GM12878 (cell line): Measurements from ENCODE around the gene ZNF771. TPM values are rescaled to one million over a fixed set of nuclear protein-coding genes. Genes with fewer than 3 reads are reported as not detected.

Experiments
- ATAC-seq: fragments of 200-7000 bp; cut with Tn5 transposase; 3 replicates; pipeline ENCODE4 v1.9.1; 2020; ENCODE audit warnings: mild to moderate bottlenecking, moderate library complexity
- BruUV-seq: library from RNA; stranded (reverse); fragments of 400-500 nt; replicated peaks from 2 replicates; lab custom pipeline; 2021; lab: Mats Ljungman, UMichigan
- CTCF ChIA-PET: fragments of 300-600 bp; sonication (Branson Sonifier 250); formaldehyde crosslinking; extraction: SDS; loops from one replicate; lab custom pipeline; 2021; ENCODE audit warnings: inconsistent platforms; lab: Yijun Ruan, JAX
- POLR2A ChIA-PET: fragments of 350-600 bp; formaldehyde crosslinking; extraction: SDS; loops from one replicate; lab custom pipeline; 2021; ENCODE audit warnings: inconsistent platforms; lab: Charles Lee
- RAD21 ChIA-PET: fragments of 300-600 bp; sonication (Branson Sonifier 250); formaldehyde crosslinking; loops from one replicate; lab custom pipeline; 2023; ENCODE audit warnings: antibody characterized with exemption; ENCODE audit not compliant: unreplicated experiment; lab: Charles Lee
- SMC1A ChIA-PET: fragments of 300-600 bp; sonication (Branson Sonifier 250); formaldehyde crosslinking; loops from one replicate; lab custom pipeline; 2023; ENCODE audit not compliant: unreplicated experiment, uncharacterized antibody; lab: Charles Lee
- DNase-seq: peaks from one replicate; pipeline ENCODE4 v3.0.0-alpha.2; 2011; ENCODE audit warnings: low read depth, low spot score
- FAIRE-seq: peaks from 3 replicates; lab custom pipeline; 2011; peaks lifted over from hg19 to GRCh38; lab: Jason Lieb, UNC
- H2AFZ ChIP-seq: 2 replicates; pipeline ENCODE4 v1.6.0; 2011; ENCODE audit warnings: low read depth, low read length, control low read depth; ENCODE audit not compliant: control insufficient read depth
- H3K27ac ChIP-seq: 2 replicates; pipeline ENCODE4 v1.5.1; 2011; ENCODE audit warnings: control low read depth; ENCODE audit not compliant: control insufficient read depth, insufficient read depth
- H3K27me3 ChIP-seq, 2 experiments: replicated peaks in 1 of 2; 2 replicates each; pipeline versions ENCODE4 v1.6.0 to v1.6.1; 2011; ENCODE audit warnings: low read length in 1 of 2; ENCODE audit not compliant: control insufficient read depth in 2 of 2, insufficient read depth in 2 of 2
- H3K36me3 ChIP-seq, 2 experiments: 2 replicates each; pipeline ENCODE4 v1.5.1; 2011; ENCODE audit warnings: low read length in 1 of 2; ENCODE audit not compliant: control insufficient read depth in 2 of 2, insufficient read depth in 2 of 2
- H3K4me1 ChIP-seq: 2 replicates; pipeline ENCODE4 v1.6.1; 2011; ENCODE audit warnings: mild to moderate bottlenecking, low read length, moderate library complexity, mixed read lengths; ENCODE audit not compliant: control insufficient read depth, insufficient read depth
- H3K4me2 ChIP-seq: 2 replicates; pipeline ENCODE4 v1.6.0; 2011; ENCODE audit warnings: control low read depth; ENCODE audit not compliant: control insufficient read depth, insufficient read depth
- H3K4me3 ChIP-seq: fragments of 200-600 bp; sonication (generic); 2 replicates; pipeline ENCODE4 v1.5.1; 2016
- H3K79me2 ChIP-seq: 2 replicates; pipeline ENCODE4 v1.6.0; 2011; ENCODE audit warnings: low read length; ENCODE audit not compliant: control insufficient read depth, insufficient read depth
- H3K9ac ChIP-seq: 2 replicates; pipeline ENCODE4 v1.8.0; 2011; ENCODE audit warnings: low read length, control low read depth, mixed read lengths; ENCODE audit not compliant: control insufficient read depth, insufficient read depth
- H3K9me3 ChIP-seq: replicated peaks from 3 replicates; pipeline ENCODE4 v1.5.1; 2011; ENCODE audit warnings: mild to moderate bottlenecking, low read length; ENCODE audit not compliant: control insufficient read depth, insufficient read depth
- H4K20me1 ChIP-seq: 2 replicates; pipeline ENCODE4 v1.6.0; 2011; ENCODE audit not compliant: control insufficient read depth, insufficient read depth
- BACH1 ChIP-seq: fragments of 450-650 bp; IDR thresholded peaks from 2 replicates; pipeline ENCODE4 v1.6.1; 2017; ENCODE audit warnings: mild to moderate bottlenecking, borderline replicate concordance
- MEF2A ChIP-seq: IDR thresholded peaks from 2 replicates; pipeline ENCODE4 v1.6.1; 2011; ENCODE audit warnings: low read depth, mild to moderate bottlenecking, low read length, moderate library complexity; ENCODE audit not compliant: insufficient read depth
- NR2C2 ChIP-seq: IDR thresholded peaks from 2 replicates; pipeline ENCODE4 v1.6.1; 2011; ENCODE audit warnings: borderline replicate concordance, low read depth; ENCODE audit not compliant: control insufficient read depth, insufficient read length
- POLR2AphosphoS2 ChIP-seq: IDR thresholded peaks from 2 replicates; pipeline ENCODE4 v1.6.1; 2011; ENCODE audit warnings: low read depth, mild to moderate bottlenecking, low read length, improper control_type of control experiment, moderate library complexity
- SMARCA5 ChIP-seq: fragments of 450-650 bp; IDR thresholded peaks from 2 replicates; pipeline ENCODE4 v1.6.1; 2017; ENCODE audit warnings: mild to moderate bottlenecking
- SUPT20H ChIP-seq: IDR thresholded peaks from 2 replicates; pipeline ENCODE4 v1.6.1; 2011; ENCODE audit warnings: low read depth, mild to moderate bottlenecking, low read length, moderate library complexity, borderline replicate concordance; ENCODE audit not compliant: control insufficient read depth
- WRNIP1 ChIP-seq: IDR thresholded peaks from 2 replicates; pipeline ENCODE4 v1.6.1; 2011; ENCODE audit warnings: low read depth, low read length, improper control_type of control experiment, borderline replicate concordance
- ZNF207 ChIP-seq: fragments of 450-650 bp; IDR thresholded peaks from 2 replicates; pipeline ENCODE4 v1.6.1; 2014; ENCODE audit warnings: antibody characterized with exemption, mild to moderate bottlenecking, borderline replicate concordance
- ZNF217 ChIP-seq: fragments of 450-650 bp; IDR thresholded peaks from 2 replicates; pipeline ENCODE4 v1.6.1; 2017; ENCODE audit warnings: antibody characterized with exemption, mild to moderate bottlenecking
- ZNF622 ChIP-seq: fragments of 450-650 bp; IDR thresholded peaks from 2 replicates; pipeline ENCODE4 v1.6.1; 2017; ENCODE audit warnings: mild to moderate bottlenecking, inconsistent platforms
- WGBS: methylation state at CpG from one replicate; pipeline ENCODE4 v1.1.6; 2016; ENCODE audit warnings: low lambda C conversion rate; ENCODE audit not compliant: insufficient replicate concordance, insufficient coverage; ENCODE audit errors: missing lambda C conversion rate; 5-methylcytosine and 5-hydroxymethylcytosine counted together
- in situ Hi-C: fragments of 300-500 bp; cut with MboI; formaldehyde crosslinking; loops from 9 replicates; pipeline ENCODE4 v1.14.3; 2018; ENCODE audit warnings: mixed read lengths
- intact Hi-C: fragments of 100-400 bp; cut with micrococcal nuclease; formaldehyde crosslinking; loops from one replicate; pipeline ENCODE4 v1.14.2; 2022; ENCODE audit not compliant: unreplicated experiment
- polyA plus RNA-seq, 11 experiments: library from polyadenylated mRNA; depleted of rRNA in 4 of 11; unstranded in 6 of 11; stranded (reverse) in 5 of 11; fragments of >200 nt; fragmentation: Nextera tagmentation in 4 of 11; fragmentation: Illumina TruSeq in 1 of 11; extraction: Ambion mirVana in 4 of 11; extraction: Trizol in 1 of 11; gene quantifications; 1 replicate in 1 of 11; 2 replicates in 10 of 11; pipeline versions ENCODE4 v1.2.1 to v1.2.3, GENCODE V29; 2011 to 2016; ENCODE audit warnings: inconsistent platforms in 2 of 11, missing spikeins in 2 of 11, low read depth in 1 of 11
- total RNA-seq, 4 experiments: library from RNA; depleted of rRNA in 3 of 4; stranded (reverse); fragments of >200 nt in 3 of 4; fragmentation: Illumina TruSeq in 1 of 4; extraction: Trizol in 1 of 4; gene quantifications; 2 replicates each; pipeline versions ENCODE4 v1.2.1 to v1.2.3, GENCODE V29; 2013 to 2021
- TF ChIP-seq, protein P1 (sequence below): fragments of 450-650 bp; IDR thresholded peaks from 2 replicates; pipeline ENCODE4 v1.6.1; 2018; ENCODE audit warnings: borderline replicate concordance, mild to moderate bottlenecking; ENCODE audit not compliant: partially characterized antibody
- TF ChIP-seq, protein P2 (sequence below): IDR thresholded peaks from 2 replicates; pipeline ENCODE4 v1.6.1; 2011; ENCODE audit warnings: low read depth, low read length, improper control_type of control experiment, borderline replicate concordance

ZNF771 gene
- total and polyA plus RNA-seq, 10 of the 15 experiments (the other 5 are each of a cell fraction or from before 2014, with no cell fraction given) = 0.98 to 7.6 (median 3.7) TPM

DNA sequence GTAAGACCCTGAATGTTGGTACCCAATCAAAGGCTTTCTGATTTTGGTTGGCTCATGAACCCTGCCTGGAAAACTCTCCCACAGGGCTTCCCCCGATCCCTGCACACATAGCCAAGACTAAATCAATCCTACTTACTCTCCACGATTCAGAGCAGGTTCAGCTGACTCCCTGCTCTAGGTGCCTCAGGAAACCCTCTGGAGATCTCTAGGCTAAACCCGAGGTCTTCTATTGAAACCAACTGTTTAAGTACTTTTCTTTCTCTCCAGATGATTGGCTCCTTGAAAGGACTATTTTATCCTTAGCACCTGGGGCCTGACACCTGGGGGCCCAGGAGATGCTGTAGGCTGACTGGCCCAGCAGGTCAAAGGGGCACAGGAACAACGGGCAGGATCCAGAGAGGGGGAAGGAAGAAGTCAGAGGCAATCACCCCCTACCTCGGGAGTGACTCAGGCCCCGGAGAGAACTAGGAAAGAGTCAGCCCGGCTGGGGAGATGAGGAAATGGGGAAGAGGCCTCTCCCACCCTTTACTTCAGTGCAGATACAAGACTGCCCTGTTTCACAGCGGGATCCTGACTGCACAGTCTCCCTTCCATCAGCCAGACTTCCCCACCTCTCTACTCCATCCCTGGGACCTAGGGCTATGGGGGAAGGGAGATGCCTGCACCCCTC is 39.1 kb upstream of the ZNF771 start (continued):
- TF ChIP-seq SUPT20H = no peak

DNA sequence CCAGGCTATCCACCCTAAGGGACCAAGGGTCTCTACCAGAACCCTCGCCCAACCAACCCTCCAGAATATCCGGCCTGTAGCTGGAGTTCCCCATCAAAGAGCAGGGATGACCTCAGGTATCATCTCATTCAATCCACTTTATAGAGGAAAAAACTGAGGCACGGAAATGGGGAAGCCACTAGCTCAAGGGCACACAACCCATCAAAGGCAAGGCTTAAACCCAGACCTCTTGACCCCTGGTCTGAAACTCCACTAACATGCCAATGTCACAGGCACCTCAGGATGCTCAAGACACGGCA is 38.7 kb upstream of the ZNF771 start:
- Histone ChIP-seq H2AFZ (no peak overlapping the region), H3K36me3 (peaks cover 2 to 4% of the 10 kb centered on the region in 2 experiments; a peak in 2 of 4 replicates), H3K4me2 (peak overlapping the region; percentile 98), H3K27ac (peak overlapping the region; percentile 64), H3K9ac (peak overlapping the region; percentile 86), H3K9me3 (no peaks in the 10 kb centered on the region), H3K27me3 (no peaks in the 10 kb centered on the region), H3K4me1 (peaks cover 16% of the 10 kb centered on the region), H3K4me3 (peak overlapping the region; percentile 97), H3K79me2 (peaks cover 35% of the 10 kb centered on the region), H4K20me1 (peaks cover 17% of the 10 kb centered on the region)
- 3% methylated on average over 4 of the region's 4 CpGs for WGBS
- ChIA-PET CTCF (interaction anchor here (0.6 to 9.0 kb wide), 8 partner anchors 12 to 276 kb away, joined by 3 to 70 read pairs (median 4); partner anchors contain the start of genes DCTPP1 and ZNF771), POLR2A (interaction anchor here (0.7 to 2.1 kb wide), 7 partner anchors 9 to 263 kb away, joined by 3 to 8 read pairs (median 4); no protein-coding TSS in a partner anchor), SMC1A (interaction anchor here (1.1 to 3.5 kb wide), 3 partner anchors 12 to 39 kb away, joined by 4 to 15 read pairs (median 4); partner anchors contain the start of gene ZNF771), RAD21 (interaction anchor here (0.6 to 3.8 kb wide), 5 partner anchors 14 to 260 kb away, joined by 3 to 33 read pairs (median 5); partner anchors contain the start of genes CD2BP2, SEPTIN1 and ZNF771)
- intact Hi-C loops = no loop called here
- no peak for FAIRE-seq
- no TSS peak for BruUV-seq
- no peak for ATAC-seq
- DNase-seq = no peak
- no peak for TF ChIP-seq WRNIP1
- TF ChIP-seq SMARCA5 = no peak
- no peak for TF ChIP-seq ZNF217
- no peak for TF ChIP-seq NR2C2
- TF ChIP-seq ZNF622 = no peak
- TF ChIP-seq, protein P1, sequence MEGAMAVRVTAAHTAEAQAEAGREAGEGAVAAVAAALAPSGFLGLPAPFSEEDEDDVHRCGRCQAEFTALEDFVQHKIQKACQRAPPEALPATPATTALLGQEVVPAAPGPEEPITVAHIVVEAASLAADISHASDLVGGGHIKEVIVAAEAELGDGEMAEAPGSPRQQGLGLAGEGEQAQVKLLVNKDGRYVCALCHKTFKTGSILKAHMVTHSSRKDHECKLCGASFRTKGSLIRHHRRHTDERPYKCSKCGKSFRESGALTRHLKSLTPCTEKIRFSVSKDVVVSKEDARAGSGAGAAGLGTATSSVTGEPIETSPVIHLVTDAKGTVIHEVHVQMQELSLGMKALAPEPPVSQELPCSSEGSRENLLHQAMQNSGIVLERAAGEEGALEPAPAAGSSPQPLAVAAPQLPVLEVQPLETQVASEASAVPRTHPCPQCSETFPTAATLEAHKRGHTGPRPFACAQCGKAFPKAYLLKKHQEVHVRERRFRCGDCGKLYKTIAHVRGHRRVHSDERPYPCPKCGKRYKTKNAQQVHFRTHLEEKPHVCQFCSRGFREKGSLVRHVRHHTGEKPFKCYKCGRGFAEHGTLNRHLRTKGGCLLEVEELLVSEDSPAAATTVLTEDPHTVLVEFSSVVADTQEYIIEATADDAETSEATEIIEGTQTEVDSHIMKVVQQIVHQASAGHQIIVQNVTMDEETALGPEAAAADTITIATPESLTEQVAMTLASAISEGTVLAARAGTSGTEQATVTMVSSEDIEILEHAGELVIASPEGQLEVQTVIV = no peak
- TF ChIP-seq, protein P2, sequence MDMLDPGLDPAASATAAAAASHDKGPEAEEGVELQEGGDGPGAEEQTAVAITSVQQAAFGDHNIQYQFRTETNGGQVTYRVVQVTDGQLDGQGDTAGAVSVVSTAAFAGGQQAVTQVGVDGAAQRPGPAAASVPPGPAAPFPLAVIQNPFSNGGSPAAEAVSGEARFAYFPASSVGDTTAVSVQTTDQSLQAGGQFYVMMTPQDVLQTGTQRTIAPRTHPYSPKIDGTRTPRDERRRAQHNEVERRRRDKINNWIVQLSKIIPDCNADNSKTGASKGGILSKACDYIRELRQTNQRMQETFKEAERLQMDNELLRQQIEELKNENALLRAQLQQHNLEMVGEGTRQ = no peak
- TF ChIP-seq POLR2AphosphoS2 = no peak
- TF ChIP-seq BACH1 = no peak
- no peak for TF ChIP-seq MEF2A
- TF ChIP-seq ZNF207 = no peak
- in situ Hi-C loops = no loop called here
